Activated CD4-positive, alpha-beta memory T cell treated with anti-CD3 and anti-CD28 coated beads, Interleukin-2, amount 10 ng/mL, durations not matched to agents 7 days and 5 days (primary cell): ENCODE data around the gene PRAMEF7. TPM values are rescaled to one million over a fixed set of nuclear protein-coding genes. Genes with fewer than 3 reads are reported as not detected.
"Not testable (repeated sequence)": the region's sequence is repeated elsewhere in the genome, so short reads cannot be mapped to it uniquely, and the experiment has no call there.

ENCODE experiments used
- CTCF ChIA-PET: fragments of 350-600 bp; sonication (Branson Sonifier 250); formaldehyde crosslinking; loops from one replicate; lab custom pipeline; 2021; ENCODE audit warnings: antibody characterized with exemption, inconsistent platforms; lab: Charles Lee
- POLR2A ChIA-PET: fragments of 350-600 bp; sonication (Branson Sonifier 250); formaldehyde crosslinking; loops from one replicate; lab custom pipeline; 2021; ENCODE audit warnings: antibody characterized with exemption; lab: Charles Lee
- DNase-seq: peaks from one replicate; pipeline ENCODE4 v3.0.0-alpha.2; 2020
- H3K27ac Mint-ChIP-seq: one replicate; pipeline ENCODE4 v1.8.0; 2021; ENCODE audit warnings: mild to moderate bottlenecking, mixed read lengths
- H3K27me3 Mint-ChIP-seq: one replicate; pipeline ENCODE4 v1.8.0; 2021; ENCODE audit warnings: mixed read lengths
- H3K36me3 Mint-ChIP-seq: one replicate; pipeline ENCODE4 v1.8.0; 2021; ENCODE audit warnings: low read depth, mixed read lengths
- H3K4me1 Mint-ChIP-seq: one replicate; pipeline ENCODE4 v1.8.0; 2021; ENCODE audit warnings: mixed read lengths
- H3K4me3 Mint-ChIP-seq: one replicate; pipeline ENCODE4 v1.8.0; 2021; ENCODE audit warnings: mild to moderate bottlenecking, mixed read lengths
- H3K9me3 Mint-ChIP-seq: one replicate; pipeline ENCODE4 v1.8.0; 2021; ENCODE audit warnings: mixed read lengths
- total RNA-seq, 2 experiments: library from RNA; stranded (reverse); gene quantifications; one replicate each; pipeline ENCODE4 v1.2.3, GENCODE V29; 2021

The PRAMEF7 gene
- total RNA-seq, result not detected

DNA sequence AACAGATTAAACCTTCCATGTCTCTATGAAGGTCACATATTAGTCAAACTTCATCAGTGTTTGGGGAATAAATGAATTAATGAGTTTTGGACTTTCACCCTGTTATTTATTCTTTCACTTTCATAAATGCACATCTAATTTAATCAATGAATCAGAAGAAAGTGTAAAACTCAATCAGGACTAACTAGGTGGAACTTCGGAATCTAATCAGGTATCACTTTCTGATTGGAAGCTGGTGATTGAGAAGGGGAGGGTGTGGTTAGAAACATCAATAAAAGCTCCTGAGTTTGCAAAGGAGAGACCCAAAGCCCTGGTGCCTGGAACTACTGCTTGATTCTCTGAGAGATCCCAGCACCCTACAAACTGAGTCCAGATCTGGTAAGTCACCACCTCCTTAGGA, at the start of gene PRAMEF7:
Gene PRAMEF7 (plus strand): TSS at position 301 of the 400 bp plus-strand sequence. CDS start 1,083 bp downstream, outside the sequence.
- H3K4me3 Mint-ChIP-seq, H3K9me3 Mint-ChIP-seq, H3K36me3 Mint-ChIP-seq, H3K27me3 Mint-ChIP-seq, CTCF ChIA-PET, POLR2A ChIA-PET, H3K27ac Mint-ChIP-seq, H3K4me1 Mint-ChIP-seq, DNase-seq: not testable (repeated sequence)

- H3K27me3 Mint-ChIP-seq, DNase-seq, POLR2A ChIA-PET, H3K4me1 Mint-ChIP-seq, H3K36me3 Mint-ChIP-seq, CTCF ChIA-PET, H3K9me3 Mint-ChIP-seq, H3K27ac Mint-ChIP-seq, H3K4me3 Mint-ChIP-seq: not testable (repeated sequence)
These were observed 38.0 kb upstream of the PRAMEF7 start for GRCh38 chr1:12878453-12878852.

DNA sequence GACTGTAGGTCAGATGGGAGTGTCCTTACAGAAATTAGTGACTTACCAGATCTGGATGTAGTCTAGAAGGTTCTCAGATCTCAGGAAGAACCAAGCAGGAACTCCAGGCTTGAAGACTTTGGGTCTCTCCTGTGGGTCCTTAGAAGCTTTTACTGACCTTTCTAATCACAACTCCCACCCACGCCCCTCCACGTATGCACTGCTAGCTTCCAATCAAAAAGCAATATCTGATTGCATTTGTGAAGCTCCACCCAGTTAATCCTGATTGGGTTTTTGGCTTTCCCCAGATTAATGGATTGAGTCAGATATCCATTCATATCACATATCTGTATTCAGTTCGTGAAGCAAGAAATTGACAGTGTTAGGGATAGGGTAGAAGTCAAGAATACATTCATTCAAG, 30.3 kb upstream of the PRAMEF7 start, which contains the start of gene PRAMEF4:
Gene PRAMEF4 (minus strand): TSS at position 101 of the 400 bp plus-strand sequence. CDS start 2,807 bp downstream, outside the sequence.
- H3K4me1 Mint-ChIP-seq, DNase-seq, CTCF ChIA-PET, H3K4me3 Mint-ChIP-seq, H3K36me3 Mint-ChIP-seq, H3K27me3 Mint-ChIP-seq, POLR2A ChIA-PET, H3K27ac Mint-ChIP-seq, H3K9me3 Mint-ChIP-seq: not testable (repeated sequence)

DNA sequence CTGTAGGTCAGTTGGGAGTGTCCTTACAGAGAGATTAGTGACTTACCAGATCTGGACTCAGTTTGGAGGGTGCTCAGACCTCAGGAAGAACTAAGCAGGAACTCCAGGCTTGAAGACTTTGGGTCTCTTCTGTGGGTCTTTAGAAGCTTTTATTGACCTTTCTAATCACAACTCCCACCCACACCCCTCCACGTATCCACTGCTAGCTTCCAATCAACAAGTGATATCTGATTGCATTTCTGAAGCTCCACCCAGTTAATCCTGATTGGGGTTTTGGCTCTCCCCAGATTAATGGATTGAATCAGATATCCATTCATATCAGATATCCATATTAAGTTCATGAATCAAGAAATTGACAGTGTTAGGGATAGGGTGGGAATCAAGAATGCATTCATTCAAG, 18.2 kb upstream of the PRAMEF7 start, which contains the start of gene PRAMEF10:
Gene PRAMEF10 (minus strand): TSS at position 101 of the 400 bp plus-strand sequence. CDS start 2,423 bp downstream, outside the sequence.
- CTCF ChIA-PET, H3K4me3 Mint-ChIP-seq, H3K9me3 Mint-ChIP-seq, H3K36me3 Mint-ChIP-seq, DNase-seq, POLR2A ChIA-PET, H3K27me3 Mint-ChIP-seq, H3K4me1 Mint-ChIP-seq, H3K27ac Mint-ChIP-seq: not testable (repeated sequence)

DNA sequence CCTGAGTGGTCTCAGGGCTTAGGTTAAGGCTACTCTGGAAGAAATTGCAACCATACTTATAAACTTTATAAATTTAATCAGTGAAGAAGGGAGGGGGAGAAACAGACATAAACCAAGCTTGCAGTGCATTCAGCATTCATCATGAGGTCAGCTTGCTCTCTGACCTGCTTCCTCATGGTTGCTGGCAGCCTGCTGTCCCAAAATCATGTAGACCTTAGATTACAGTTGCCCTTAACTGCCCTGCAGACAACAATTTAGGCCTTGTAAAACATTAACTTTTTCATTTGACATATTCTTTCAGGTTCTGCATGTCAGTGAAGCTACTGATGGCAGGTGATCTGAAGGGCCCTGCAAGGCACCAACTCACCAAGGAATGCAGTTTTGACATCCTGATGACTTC, 17.2 kb upstream of the PRAMEF7 start:
- H3K4me1 Mint-ChIP-seq, H3K36me3 Mint-ChIP-seq, H3K4me3 Mint-ChIP-seq, DNase-seq, H3K9me3 Mint-ChIP-seq, H3K27me3 Mint-ChIP-seq, POLR2A ChIA-PET, H3K27ac Mint-ChIP-seq, CTCF ChIA-PET: not testable (repeated sequence)

- H3K9me3 Mint-ChIP-seq, H3K27me3 Mint-ChIP-seq, DNase-seq, CTCF ChIA-PET, H3K4me3 Mint-ChIP-seq, H3K4me1 Mint-ChIP-seq, H3K27ac Mint-ChIP-seq, H3K36me3 Mint-ChIP-seq, POLR2A ChIA-PET: not testable (repeated sequence)
These were observed 12.4 kb upstream of the PRAMEF7 start for GRCh38 chr1:12903793-12904572.

DNA sequence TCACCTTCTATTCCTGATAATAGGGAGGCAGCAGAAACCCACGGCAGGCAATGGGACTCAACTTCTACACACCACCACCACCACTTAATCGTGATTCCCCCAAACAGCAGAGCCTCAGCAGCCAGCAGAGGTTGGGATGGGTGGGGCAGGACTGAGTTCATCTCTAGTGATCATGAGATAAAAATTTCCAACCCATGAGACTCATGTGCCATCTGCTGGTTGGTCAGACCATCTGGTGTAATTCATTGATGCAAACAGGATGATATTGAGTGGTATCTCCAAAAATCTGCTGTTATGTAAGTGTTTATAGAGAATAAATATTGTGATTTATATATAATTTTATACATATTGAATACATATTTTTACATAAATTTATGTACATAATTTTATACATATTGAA, 5.3 kb downstream of the PRAMEF7 start:
- H3K27me3 Mint-ChIP-seq, H3K27ac Mint-ChIP-seq, H3K4me3 Mint-ChIP-seq, H3K4me1 Mint-ChIP-seq, DNase-seq, POLR2A ChIA-PET, CTCF ChIA-PET, H3K36me3 Mint-ChIP-seq, H3K9me3 Mint-ChIP-seq: not testable (repeated sequence)

DNA sequence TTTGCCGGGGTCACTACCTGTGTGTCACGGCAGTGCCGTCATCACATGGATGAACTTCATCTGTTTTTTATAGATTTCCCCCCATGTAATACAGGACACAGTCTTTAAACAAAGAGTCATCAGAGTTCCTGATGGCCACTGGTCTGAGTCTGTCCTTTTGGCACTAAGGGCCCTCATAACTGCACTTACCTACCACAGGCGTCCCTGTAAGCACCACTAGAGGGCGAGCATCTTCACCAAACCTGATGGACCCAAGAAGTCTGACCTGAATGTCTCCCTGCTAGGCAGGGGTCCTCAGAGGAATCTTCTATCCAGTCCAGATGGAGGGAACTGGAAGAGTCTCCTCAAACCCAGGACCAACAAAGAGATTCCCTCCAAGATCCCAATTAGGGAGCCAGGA, 8.0 kb downstream of the PRAMEF7 start:
- CTCF ChIA-PET, H3K4me3 Mint-ChIP-seq, POLR2A ChIA-PET, DNase-seq, H3K27me3 Mint-ChIP-seq, H3K9me3 Mint-ChIP-seq, H3K27ac Mint-ChIP-seq, H3K4me1 Mint-ChIP-seq, H3K36me3 Mint-ChIP-seq: not testable (repeated sequence)

DNA sequence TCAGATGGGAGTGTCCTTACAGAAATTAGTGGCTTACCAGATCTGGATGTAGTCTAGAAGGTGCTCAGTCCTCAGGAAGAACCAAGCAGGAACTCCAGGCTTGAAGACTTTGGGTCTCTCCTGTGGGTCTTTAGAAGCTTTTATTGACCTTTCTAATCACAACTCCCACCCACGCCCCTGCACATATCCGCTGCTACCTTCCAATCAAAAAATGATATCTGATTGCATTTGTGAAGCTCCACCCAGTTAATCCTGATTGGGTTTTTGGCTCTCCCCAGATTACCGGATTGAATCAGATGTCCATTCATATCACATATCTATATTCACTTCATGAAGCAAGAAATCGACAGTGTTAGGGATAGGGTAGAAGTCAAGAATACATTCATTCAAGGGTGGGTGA, 31.1 kb downstream of the PRAMEF7 start, which contains the start of gene PRAMEF6:
Gene PRAMEF6 (minus strand): TSS at position 101 of the 400 bp plus-strand sequence. CDS start 5,062 bp downstream, outside the sequence.
- POLR2A ChIA-PET, H3K4me1 Mint-ChIP-seq, H3K9me3 Mint-ChIP-seq, H3K27ac Mint-ChIP-seq, H3K4me3 Mint-ChIP-seq, DNase-seq, H3K27me3 Mint-ChIP-seq, CTCF ChIA-PET, H3K36me3 Mint-ChIP-seq: not testable (repeated sequence)

Other genes starting within 250 kb of the PRAMEF7 start
- not detected for gene AADACL3, start 200.5 kb upstream of the PRAMEF7 start, total RNA-seq
- gene CFAP107, start 170.4 kb upstream of the PRAMEF7 start, total RNA-seq, result not detected
- gene PRAMEF12, start 142.9 kb upstream of the PRAMEF7 start, total RNA-seq, result not detected
- not detected for gene PRAMEF1, start 125.2 kb upstream of the PRAMEF7 start, total RNA-seq
- gene PRAMEF11, start 85.2 kb upstream of the PRAMEF7 start, total RNA-seq, result not detected
- gene HNRNPCL1, start 67.9 kb upstream of the PRAMEF7 start, total RNA-seq, result not detected
- gene PRAMEF2, start 59.5 kb upstream of the PRAMEF7 start, total RNA-seq, result not detected
- not detected for gene PRAMEF4, start 30.4 kb upstream of the PRAMEF7 start, total RNA-seq
- not detected for gene PRAMEF10, start 18.3 kb upstream of the PRAMEF7 start, total RNA-seq
- not detected for gene PRAMEF6, start 31.0 kb downstream of the PRAMEF7 start, total RNA-seq
- gene PRAMEF27, start 140.0 kb downstream of the PRAMEF7 start, total RNA-seq, result not detected
- not detected for gene HNRNPCL3, start 144.2 kb downstream of the PRAMEF7 start, total RNA-seq
- gene PRAMEF25, start 154.2 kb downstream of the PRAMEF7 start, total RNA-seq, result not detected
- gene HNRNPCL2, start 200.2 kb downstream of the PRAMEF7 start, total RNA-seq, result not detected
- gene PRAMEF26, start 239.4 kb downstream of the PRAMEF7 start, total RNA-seq, result not detected
- gene HNRNPCL4, start 249.0 kb downstream of the PRAMEF7 start, total RNA-seq, result not detected